ENCODE data around the gene PCDH9. TPM values are rescaled to one million over a fixed set of nuclear protein-coding genes. Genes with fewer than 3 reads are reported as not detected.

PCDH9 gene
- total RNA-seq, 1 donor from 2014 or later = 9.8 TPM

DNA sequence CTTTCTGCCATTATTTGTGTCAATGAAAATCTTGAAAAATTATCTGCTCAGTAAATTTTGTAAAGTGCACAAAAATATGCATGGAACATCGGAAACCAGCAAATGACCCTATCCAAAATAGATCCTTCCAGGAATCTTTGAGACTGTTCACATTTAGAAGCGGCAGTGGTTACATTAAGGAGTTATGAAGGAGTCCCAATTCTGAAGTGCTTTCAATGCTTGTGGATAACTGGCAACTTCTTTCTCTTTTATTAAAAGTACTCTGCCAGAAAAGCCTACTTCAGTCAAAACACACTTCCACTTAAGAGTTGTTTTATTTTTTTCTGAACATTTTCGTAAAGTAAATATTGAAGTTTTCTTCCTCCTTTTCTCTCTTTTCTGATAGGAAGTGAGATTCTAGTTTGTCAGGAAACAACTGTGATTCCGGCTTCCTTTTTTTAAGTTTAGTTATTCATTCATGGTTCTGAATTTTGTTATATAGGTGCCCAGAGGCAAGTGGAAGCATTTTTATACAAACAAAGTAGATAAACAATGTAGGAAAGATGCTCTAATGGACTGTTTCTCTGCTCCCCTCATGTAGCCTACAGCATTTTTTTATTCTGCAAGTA lies 83.5 kb downstream of the PCDH9 start:
- Mint-ChIP-seq H3K36me3 (ENCODE audit: low read depth) (no peaks in the 10 kb centered on the region), H3K4me3 (ENCODE audit: unreplicated experiment) (peak overlapping the region; percentile 57), H3K4me1 (ENCODE audit: low read depth) (peaks cover 23% of the 10 kb centered on the region), H3K9me3 (ENCODE audit: low read depth) (no peaks in the 10 kb centered on the region), H3K27ac (ENCODE audit: unreplicated experiment) (peak overlapping the region; percentile 92), H3K27me3 (ENCODE audit: low read depth) (no peaks in the 10 kb centered on the region)
- DNase-seq (ENCODE audit: low spot score) = no peak
- TF ChIP-seq, protein P1, sequence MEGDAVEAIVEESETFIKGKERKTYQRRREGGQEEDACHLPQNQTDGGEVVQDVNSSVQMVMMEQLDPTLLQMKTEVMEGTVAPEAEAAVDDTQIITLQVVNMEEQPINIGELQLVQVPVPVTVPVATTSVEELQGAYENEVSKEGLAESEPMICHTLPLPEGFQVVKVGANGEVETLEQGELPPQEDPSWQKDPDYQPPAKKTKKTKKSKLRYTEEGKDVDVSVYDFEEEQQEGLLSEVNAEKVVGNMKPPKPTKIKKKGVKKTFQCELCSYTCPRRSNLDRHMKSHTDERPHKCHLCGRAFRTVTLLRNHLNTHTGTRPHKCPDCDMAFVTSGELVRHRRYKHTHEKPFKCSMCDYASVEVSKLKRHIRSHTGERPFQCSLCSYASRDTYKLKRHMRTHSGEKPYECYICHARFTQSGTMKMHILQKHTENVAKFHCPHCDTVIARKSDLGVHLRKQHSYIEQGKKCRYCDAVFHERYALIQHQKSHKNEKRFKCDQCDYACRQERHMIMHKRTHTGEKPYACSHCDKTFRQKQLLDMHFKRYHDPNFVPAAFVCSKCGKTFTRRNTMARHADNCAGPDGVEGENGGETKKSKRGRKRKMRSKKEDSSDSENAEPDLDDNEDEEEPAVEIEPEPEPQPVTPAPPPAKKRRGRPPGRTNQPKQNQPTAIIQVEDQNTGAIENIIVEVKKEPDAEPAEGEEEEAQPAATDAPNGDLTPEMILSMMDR (IDR thresholded peaks at IDR 0.05) = no peak

DNA sequence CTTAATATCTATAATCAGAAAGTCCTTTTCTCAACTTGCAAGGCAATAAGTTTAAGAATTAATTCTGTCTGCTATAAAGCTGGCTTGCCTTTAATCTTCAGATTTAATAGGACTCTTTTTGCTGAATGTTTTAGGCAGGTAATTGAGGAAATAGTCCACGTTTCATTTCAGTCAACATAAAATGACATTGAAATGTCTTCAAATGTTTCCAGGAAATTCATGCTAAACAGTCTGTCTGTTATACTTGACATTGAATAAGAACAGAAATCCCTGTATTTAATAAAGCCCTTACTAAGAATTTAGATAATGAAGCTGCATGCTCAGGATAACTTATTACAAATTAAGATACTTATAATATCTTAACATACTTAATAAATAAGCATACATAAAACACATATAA lies 84.2 kb downstream of the PCDH9 start:
- H3K27me3 Mint-ChIP-seq (ENCODE audit: low read depth) = no peaks in the 10 kb centered on the region
- TF ChIP-seq, protein P1 (IDR thresholded peaks at IDR 0.05) = no peak
- H3K9me3 Mint-ChIP-seq (ENCODE audit: low read depth) = no peaks in the 10 kb centered on the region
- H3K27ac Mint-ChIP-seq (ENCODE audit: unreplicated experiment) = no peak overlapping the region
- H3K36me3 Mint-ChIP-seq (ENCODE audit: low read depth) = no peaks in the 10 kb centered on the region
- DNase-seq (ENCODE audit: low spot score) = no peak
- H3K4me3 Mint-ChIP-seq (ENCODE audit: unreplicated experiment) = no peak overlapping the region
- peaks cover 23% of the 10 kb centered on the region for H3K4me1 Mint-ChIP-seq (ENCODE audit: low read depth)

DNA sequence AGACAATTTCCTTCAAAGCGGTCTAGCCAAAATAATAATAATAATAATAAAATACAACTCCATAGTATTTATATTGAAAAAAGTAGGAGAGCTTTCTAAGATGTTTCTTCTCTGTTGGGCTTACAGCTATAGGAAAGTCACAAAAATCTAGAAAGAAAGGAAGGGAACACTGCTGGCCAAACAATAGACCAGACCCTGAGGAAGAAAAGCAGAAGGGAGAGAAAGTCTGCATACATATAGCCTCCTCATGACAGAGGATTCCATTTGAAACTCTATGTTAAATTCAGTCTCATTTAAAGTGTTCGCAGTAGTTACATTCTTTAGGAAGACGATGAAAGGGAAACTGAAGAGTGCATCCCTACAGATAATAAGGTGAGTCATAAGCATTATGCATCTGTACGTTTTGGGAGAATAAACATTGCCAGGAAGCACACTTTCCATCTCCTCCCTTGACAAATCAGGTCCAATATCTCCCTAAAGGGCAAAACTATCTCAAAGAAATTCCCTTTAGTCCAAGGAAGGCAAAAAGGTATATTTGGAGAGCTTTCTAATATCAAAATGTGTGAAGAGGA lies 86.5 kb downstream of the PCDH9 start:
- no peaks in the 10 kb centered on the region for H3K27me3 Mint-ChIP-seq (ENCODE audit: low read depth)
- no peak overlapping the region for H3K4me3 Mint-ChIP-seq (ENCODE audit: unreplicated experiment)
- no peak overlapping the region for H3K27ac Mint-ChIP-seq (ENCODE audit: unreplicated experiment)
- TF ChIP-seq, protein P1 (IDR thresholded peaks at IDR 0.05) = no peak
- H3K4me1 Mint-ChIP-seq (ENCODE audit: low read depth) = peaks cover 23% of the 10 kb centered on the region
- H3K36me3 Mint-ChIP-seq (ENCODE audit: low read depth) = no peaks in the 10 kb centered on the region
- no peak for DNase-seq (ENCODE audit: low spot score)
- H3K9me3 Mint-ChIP-seq (ENCODE audit: low read depth) = no peaks in the 10 kb centered on the region

DNA sequence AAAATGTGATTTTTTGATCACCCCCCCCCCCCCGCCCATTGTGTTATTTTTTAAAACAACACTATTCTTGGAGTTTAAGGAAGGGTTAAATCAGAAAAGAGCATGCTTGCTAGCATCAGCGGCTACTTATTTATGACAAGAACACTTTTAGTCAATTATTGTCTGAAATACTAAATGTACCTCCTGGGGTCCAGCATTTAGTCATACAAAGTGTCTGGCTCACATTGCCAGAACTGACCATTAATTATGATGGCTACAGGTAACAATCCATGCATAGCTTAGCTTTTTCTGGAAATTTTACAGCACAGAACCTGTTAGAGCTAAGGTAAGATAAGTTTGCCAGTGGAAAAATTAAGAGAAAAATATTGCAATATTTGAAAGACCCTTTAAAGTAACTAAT lies 90.1 kb downstream of the PCDH9 start:
- DNase-seq (ENCODE audit: low spot score) = no peak
- H3K27ac Mint-ChIP-seq (ENCODE audit: unreplicated experiment) = no peak overlapping the region
- TF ChIP-seq, protein P1 (IDR thresholded peaks at IDR 0.05) = no peak
- no peak overlapping the region for H3K4me3 Mint-ChIP-seq (ENCODE audit: unreplicated experiment)
- H3K4me1 Mint-ChIP-seq (ENCODE audit: low read depth) = peaks cover 9% of the 10 kb centered on the region
- H3K27me3 Mint-ChIP-seq (ENCODE audit: low read depth) = no peaks in the 10 kb centered on the region
- no peaks in the 10 kb centered on the region for H3K9me3 Mint-ChIP-seq (ENCODE audit: low read depth)
- no peaks in the 10 kb centered on the region for H3K36me3 Mint-ChIP-seq (ENCODE audit: low read depth)

DNA sequence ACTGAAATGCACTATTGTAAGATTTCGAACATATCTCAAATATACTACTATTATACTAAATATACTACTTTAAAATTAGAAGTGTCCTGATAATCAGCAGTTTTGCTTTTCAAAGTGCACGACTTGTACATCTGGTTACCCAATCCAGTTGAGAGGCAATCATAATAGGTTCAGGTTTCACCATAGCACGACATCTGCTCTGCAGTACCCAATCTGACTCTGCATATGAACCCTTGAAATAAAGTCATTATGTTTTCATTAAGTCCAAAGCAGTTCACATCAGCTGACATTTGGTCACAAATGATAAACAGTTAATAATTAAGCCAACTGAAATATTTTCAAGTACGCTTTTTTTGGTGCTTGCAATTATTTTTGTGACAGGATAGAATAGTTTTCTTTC lies 90.6 kb downstream of the PCDH9 start:
- no peak overlapping the region for H3K27ac Mint-ChIP-seq (ENCODE audit: unreplicated experiment)
- TF ChIP-seq, protein P1 (IDR thresholded peaks at IDR 0.05) = no peak
- no peaks in the 10 kb centered on the region for H3K9me3 Mint-ChIP-seq (ENCODE audit: low read depth)
- H3K4me3 Mint-ChIP-seq (ENCODE audit: unreplicated experiment) = no peak overlapping the region
- no peaks in the 10 kb centered on the region for H3K36me3 Mint-ChIP-seq (ENCODE audit: low read depth)
- no peaks in the 10 kb centered on the region for H3K27me3 Mint-ChIP-seq (ENCODE audit: low read depth)
- no peak for DNase-seq (ENCODE audit: low spot score)
- peaks cover 12% of the 10 kb centered on the region for H3K4me1 Mint-ChIP-seq (ENCODE audit: low read depth)
